Measurements from ENCODE around the gene BANF1.

The BANF1 gene, protein sequence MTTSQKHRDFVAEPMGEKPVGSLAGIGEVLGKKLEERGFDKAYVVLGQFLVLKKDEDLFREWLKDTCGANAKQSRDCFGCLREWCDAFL

GRCh38 chr11:66001942-66002647 is at the start of gene BANF1, which contains the start of gene EIF1AD:
BANF1 (plus strand) TSS chr11:66002503; CDS start chr11:66003251, 748 bp downstream.
EIF1AD (minus strand) TSS chr11:66002157; CDS start chr11:66000389, 1,768 bp downstream.
- peak; percentile 86 to 90 for DNase-seq (ENCODE audit: extremely low read depth in 1 of 2, low read depth in 1 of 2)

GRCh38 chr11:65953471-65953870 is 48.8 kb upstream of the BANF1 start:
- DNase-seq (ENCODE audit: extremely low read depth in 1 of 2, low read depth in 1 of 2): no peak

- DNase-seq (ENCODE audit: extremely low read depth in 1 of 2, low read depth in 1 of 2): no peak
These were observed 47.5 kb upstream of the BANF1 start for GRCh38 chr11:65954771-65955170.

- no peak for DNase-seq (ENCODE audit: extremely low read depth in 1 of 2, low read depth in 1 of 2)
These were observed 44.0 kb upstream of the BANF1 start for GRCh38 chr11:65958291-65958690.

DNA sequence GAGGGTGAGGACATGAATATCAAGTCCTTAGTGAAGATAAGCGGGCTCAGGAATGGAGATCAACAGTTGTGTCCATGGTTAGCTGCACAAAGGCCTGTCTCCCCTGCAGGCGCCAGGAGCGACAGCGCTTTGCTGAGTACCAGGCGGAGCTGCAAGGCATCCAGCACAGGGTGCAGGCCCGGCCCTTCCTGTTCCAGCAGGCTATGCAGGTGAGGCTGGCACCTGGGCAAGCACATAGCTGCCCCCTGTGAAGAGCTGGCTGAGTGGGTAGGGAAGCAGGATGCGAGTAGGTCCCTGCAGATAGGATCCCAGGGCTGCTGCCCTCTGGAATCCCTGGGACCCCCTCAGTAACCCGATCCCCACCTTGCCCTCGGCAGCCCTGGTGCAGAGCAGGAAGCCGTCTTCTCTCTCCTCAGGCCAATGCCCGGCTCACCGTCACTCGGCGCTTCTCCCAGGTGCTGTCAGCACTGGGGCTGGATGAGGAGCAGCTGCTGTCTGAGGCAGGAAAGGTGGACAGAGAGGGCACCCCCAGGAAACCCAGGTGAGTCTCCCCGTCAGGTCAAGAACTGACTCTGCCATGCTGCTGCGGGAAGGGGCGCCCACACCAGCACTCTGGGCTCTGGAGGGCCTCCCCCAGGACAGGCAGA is 43.4 kb upstream of the BANF1 start:
- no peak for DNase-seq (ENCODE audit: extremely low read depth in 1 of 2, low read depth in 1 of 2)

- no peak for DNase-seq (ENCODE audit: extremely low read depth in 1 of 2, low read depth in 1 of 2)
These were observed 41.5 kb upstream of the BANF1 start for GRCh38 chr11:65960824-65961266.

- DNase-seq (ENCODE audit: extremely low read depth in 1 of 2, low read depth in 1 of 2): peak; percentile 93 to 97
These were observed 40.8 kb upstream of the BANF1 start, which contains the start of gene SART1 for GRCh38 chr11:65961267-65962140. SART1 (plus strand) TSS chr11:65961734; CDS start chr11:65961781, 47 bp downstream.

GRCh38 chr11:65962141-65962564 is 40.1 kb upstream of the BANF1 start:
- DNase-seq (ENCODE audit: extremely low read depth in 1 of 2, low read depth in 1 of 2): no peak

DNA sequence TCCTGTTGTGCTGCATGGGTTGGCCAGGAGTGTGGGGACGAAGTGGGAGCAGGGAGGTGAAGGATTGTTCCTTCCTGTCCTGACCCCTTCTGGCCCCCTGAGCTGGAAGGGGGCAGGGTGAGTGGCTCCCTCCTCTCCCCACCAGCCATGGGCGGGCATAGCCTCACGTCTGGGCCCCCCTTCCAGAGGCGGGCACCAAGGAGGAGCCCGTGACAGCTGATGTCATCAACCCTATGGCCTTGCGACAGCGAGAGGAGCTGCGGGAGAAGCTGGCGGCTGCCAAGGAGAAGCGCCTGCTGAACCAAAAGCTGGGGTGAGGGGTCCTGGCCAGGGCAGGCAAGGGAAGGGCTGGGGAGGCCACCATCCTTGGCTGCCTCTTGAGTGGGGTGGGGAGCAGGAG is 37.4 kb upstream of the BANF1 start:
- DNase-seq (ENCODE audit: extremely low read depth in 1 of 2, low read depth in 1 of 2): no peak

GRCh38 chr11:65965986-65966762 is 36.1 kb upstream of the BANF1 start:
- DNase-seq (ENCODE audit: extremely low read depth in 1 of 2, low read depth in 1 of 2): no peak

- DNase-seq (ENCODE audit: extremely low read depth in 1 of 2, low read depth in 1 of 2): no peak
These were observed 34.9 kb upstream of the BANF1 start for GRCh38 chr11:65967329-65967934.

- no peak for DNase-seq (ENCODE audit: extremely low read depth in 1 of 2, low read depth in 1 of 2)
These were observed 33.5 kb upstream of the BANF1 start for GRCh38 chr11:65968600-65969482.

- DNase-seq (ENCODE audit: extremely low read depth in 1 of 2, low read depth in 1 of 2): no peak
These were observed 30.2 kb upstream of the BANF1 start for GRCh38 chr11:65972116-65972515.

GRCh38 chr11:65973439-65974110 is 28.7 kb upstream of the BANF1 start:
- DNase-seq (ENCODE audit: extremely low read depth in 1 of 2, low read depth in 1 of 2): no peak

- DNase-seq (ENCODE audit: extremely low read depth in 1 of 2, low read depth in 1 of 2): no peak
These were observed 26.5 kb upstream of the BANF1 start for GRCh38 chr11:65975771-65976170.

DNA sequence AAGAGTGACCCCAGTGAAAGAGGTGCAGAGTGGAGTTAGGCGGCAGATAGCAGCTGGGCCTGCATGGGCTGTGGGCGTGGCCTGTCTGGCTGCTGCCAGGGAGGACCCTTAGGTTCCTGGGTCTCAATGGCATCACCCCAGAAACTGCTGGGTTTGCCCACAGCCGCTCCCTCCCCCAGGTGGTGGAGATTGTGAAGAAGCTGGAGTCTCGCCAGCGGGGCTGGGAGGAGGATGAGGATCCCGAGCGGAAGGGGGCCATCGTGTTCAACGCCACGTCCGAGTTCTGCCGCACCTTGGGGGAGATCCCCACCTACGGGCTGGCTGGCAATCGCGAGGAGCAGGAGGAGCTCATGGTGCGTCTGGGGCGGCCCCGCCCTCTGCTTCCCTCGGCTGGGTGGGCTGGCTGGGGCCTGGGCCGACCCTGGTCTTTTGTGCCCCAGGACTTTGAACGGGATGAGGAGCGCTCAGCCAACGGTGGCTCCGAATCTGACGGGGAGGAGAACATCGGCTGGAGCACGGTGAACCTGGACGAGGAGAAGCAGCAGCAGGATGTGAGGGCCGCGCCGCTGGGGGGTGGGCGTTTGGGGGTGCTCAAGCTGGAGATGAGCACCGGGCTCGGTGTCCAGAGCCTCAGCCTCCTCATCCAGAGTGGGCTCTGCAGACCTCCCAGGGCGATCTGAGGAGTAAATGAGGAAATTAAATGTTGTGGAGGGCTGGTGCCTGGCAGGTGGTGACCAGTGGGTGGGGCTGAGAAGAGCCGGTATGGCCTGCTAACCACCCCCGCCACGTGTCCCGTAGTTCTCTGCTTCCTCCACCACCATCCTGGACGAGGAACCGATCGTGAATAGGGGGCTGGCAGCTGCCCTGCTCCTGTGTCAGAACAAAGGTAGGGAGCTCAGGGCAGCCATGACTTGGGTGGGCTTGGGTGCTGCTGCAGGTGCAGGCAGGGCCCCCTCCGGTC is 25.8 kb upstream of the BANF1 start:
- DNase-seq (ENCODE audit: extremely low read depth in 1 of 2, low read depth in 1 of 2): no peak

Data from stimulated activated CD8-positive, alpha-beta memory T cell treated with anti-CD3 and anti-CD28 coated beads, Interleukin-7, amount 100 ng/mL, for 48 hours (primary cell).